Suppressor macrophage treated with lipopolysaccharide for 4 hours (primary cell): ENCODE measurements around the gene TESMIN.

Source experiments
- DNase-seq: peaks from one replicate; pipeline ENCODE4 v3.0.0-alpha.2; 2020

TESMIN gene

GRCh38 chr11:68751331-68751856 lies at the start of gene TESMIN:
Gene TESMIN (minus strand): TSS chr11:68751520. CDS start chr11:68750660, 860 bp downstream.
- peak; percentile 91 for DNase-seq

DNA sequence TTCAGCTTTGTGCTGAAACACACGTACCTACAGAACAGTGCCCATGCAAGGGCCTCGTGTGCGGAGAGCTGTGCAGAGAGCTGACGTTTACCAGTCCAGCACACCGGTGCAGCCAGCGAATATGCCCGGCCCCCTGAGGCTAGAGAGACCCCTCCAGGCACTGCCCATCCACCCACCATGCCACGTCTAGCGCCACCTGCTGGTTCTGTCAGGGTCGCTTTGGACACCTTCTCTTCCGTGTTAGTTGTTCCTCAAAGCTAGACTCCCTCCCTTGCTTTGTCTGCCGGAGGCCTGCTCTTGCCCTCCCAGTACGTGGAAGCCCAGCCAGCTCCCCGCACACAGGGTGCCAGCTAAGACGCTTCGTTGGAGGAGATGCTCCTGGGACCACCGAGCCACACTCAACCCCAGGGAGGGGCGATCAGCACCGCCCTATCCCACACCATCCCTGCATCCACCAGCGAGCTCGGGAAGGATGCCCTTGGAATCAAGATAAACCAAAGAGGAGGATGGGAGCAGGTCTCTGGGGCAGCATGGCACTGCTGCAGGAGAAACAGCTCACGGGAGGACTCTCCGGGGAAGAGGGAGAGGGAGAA lies 47.0 kb upstream of the TESMIN start:
- DNase-seq, result peak; percentile 63

GRCh38 chr11:68796801-68797200 lies 45.5 kb upstream of the TESMIN start:
- DNase-seq, result no peak

GRCh38 chr11:68792400-68792966 lies 41.2 kb upstream of the TESMIN start:
- no peak for DNase-seq

- no peak for DNase-seq
Measured at GRCh38 chr11:68784653-68785052, 33.3 kb upstream of the TESMIN start.

DNA sequence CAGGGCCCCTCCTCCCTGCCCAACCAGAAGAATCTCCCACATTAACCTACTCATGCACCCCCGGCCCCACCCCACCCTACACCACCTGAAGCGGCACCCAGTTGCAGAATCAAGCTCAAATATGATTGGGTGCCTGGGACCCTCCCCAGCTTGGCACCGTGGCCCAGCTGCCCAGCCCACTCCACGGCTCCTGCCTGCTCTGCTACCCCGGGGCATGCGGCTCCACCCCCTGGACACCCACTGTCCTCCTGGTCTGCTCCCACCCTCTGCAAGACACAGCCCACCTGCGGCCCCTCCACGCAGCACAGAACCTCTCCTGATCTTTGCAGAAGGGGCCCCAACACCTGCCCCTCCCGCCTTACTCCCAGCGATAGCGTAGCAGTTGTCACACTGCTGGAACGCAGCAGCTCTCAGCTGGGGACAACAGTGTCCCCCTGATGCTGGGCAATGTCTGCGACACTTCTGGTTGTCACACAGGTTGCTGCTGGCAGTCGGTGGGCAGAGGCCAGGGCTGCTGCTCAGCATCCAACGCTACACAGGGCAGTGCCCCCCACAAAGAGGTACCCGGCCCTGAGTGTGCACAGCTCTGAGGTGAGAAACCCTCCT lies 32.0 kb upstream of the TESMIN start:
- DNase-seq, result no peak

DNA sequence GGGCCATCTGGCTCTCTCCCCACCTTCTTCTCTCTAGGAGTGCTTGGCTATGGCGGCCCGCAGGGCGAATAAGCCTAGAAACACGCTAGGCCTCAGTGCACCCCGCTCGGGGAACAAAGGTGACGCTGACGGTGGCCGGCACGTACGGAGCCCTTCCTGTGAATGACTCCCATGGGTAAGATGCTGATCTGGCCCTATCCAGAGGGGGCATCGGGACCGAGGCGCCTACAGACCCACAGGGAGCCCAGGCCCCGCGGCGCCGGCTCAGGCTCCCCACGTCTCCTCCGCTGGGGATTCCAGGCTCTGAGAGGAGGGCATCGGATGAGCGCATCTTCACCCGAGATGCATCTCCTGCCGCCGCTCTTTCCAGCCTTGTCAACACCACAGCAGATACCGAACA lies 31.4 kb upstream of the TESMIN start:
- no peak for DNase-seq

DNA sequence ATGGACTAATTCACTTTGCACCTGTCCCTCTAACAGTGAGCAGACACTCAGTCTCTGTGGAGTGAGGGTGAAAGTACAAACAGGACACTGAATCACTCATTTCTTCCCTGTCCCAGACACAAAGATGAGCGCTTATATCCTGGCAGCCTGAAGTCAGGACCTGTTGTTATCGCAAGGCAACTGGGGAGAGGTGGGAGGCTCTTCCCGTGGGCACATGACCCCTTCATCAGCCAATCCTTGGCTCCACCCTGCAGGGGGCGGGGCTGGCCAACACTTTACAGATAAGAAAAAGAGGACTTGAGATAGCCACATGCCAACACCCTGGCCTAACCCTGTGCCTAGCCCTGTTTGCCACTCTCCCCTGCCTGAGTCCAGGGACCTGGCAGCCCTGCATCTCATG lies 29.5 kb upstream of the TESMIN start:
- no peak for DNase-seq

DNA sequence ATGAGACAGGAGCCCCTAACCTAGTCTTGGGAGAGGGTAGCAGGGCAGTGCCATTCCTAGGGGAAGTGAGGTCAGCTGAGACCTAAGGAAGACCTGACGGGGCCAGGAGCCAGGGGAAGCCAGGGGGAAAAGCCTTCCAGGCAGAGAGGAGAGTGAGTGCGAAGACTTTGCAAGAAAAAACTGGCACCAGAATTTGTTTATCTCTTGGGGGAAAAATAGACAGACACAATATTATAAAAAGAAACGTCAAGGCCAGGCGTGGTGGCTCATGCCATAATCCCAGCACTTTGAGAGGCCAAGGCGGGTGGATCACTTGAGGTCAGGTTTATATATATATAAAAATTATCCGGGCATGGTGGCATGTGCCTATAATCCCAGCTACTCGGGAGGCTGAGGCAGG lies 26.9 kb upstream of the TESMIN start:
- DNase-seq, result no peak

DNA sequence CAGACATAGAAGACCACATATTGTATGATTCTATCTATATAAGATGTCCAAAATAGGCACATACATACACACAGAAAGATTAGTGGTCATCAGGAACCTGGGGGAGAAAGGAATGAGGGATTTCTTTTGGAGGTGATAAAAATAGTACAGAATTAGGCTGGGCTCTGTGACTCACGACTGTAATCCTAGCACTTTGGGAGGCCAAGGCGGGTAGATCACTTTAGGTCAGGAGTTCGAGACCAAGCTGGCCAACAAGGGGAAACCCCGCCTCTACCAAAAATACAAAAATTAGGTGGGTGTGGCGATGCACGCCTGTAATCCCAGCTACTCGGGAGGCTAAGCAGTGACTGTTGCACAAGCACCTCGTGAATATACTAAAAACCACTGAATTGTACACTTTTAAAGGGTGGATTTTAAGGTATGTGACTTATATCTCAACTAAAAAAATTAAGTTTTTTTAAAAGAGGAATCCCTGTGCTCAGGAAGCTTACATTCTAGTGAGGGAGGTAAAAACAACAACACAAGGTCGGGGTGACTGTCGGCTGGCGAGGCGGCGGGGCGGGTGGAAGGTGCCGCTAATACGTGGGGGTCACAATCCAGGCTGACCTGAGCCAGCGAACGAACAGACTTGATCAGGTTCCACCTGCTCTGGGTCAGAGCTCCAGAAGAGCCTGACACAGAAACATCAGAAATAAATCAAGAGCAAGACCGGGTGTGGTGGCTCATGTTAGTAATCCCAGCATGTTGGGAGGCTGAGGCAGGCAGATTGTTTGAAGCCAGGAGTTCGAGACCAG lies 25.3 kb upstream of the TESMIN start:
- no peak for DNase-seq

DNA sequence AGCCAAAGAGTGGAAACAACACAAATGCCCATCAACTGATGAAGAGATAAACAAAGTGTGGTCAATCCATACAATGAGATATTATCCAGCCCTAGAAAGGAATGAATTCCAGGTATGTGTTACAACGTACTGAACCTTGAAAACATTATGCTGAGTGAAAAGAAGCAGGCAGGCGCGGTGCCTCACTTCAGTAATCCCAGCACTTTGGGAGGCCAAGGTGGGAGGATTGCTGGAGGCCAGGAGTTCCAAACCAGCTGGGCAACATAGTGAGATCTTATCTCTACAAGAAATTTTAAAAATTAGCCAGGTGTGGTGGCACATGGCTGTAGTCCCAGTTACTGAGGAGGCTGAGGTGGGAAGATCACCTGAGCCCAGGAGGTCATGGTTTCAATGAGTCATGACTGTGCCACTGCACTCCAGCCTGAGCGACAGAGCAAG lies 24.6 kb upstream of the TESMIN start:
- DNase-seq, result no peak

- no peak for DNase-seq
Measured at GRCh38 chr11:68774194-68774585, 22.9 kb upstream of the TESMIN start.

GRCh38 chr11:68773521-68774193 lies 22.3 kb upstream of the TESMIN start:
- no peak for DNase-seq

DNA sequence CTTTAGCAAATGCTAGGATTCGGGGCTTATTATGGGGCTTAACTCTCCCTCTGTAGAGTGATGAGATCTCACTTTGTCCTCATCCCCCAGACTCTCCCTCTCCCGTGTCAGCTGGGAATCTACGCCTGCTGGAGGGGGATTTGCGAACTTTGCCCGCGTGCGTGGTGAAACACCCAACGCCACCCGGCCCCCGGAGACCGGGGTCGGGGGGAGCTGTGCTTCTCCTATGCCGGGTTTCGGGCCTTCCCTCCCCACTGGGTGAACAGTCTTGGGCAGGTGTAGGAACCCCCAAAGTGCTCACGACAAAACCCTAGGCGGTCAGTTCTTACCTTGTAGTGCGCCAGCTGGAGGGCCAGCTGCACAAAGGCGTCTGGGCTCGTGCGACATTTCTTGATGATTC lies 21.6 kb upstream of the TESMIN start:
- no peak for DNase-seq

- DNase-seq, result no peak
Measured at GRCh38 chr11:68770781-68771180, 19.5 kb upstream of the TESMIN start.

GRCh38 chr11:68767672-68768071 lies 16.4 kb upstream of the TESMIN start:
- DNase-seq, result no peak

- DNase-seq, result no peak
Measured at GRCh38 chr11:68766786-68767185, 15.5 kb upstream of the TESMIN start.

DNA sequence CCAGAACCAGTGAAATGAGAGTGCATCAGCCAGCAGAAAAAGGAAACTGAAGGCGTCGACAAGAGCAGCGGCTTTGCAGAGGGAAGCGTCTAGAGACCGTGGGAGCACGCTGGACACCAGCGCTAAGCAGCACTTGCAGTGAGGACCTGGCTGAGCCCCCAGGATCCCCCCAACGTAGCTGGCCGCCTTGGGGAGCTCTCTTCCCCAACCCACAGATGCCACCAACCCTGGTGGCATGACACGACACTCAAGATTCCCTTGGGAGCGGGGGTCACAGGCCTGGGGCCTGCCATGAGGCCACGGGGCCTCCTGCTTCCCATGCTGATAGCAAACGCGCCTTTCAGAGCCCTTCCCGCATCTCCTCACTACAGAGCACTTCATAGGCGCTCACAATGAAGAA lies 13.4 kb upstream of the TESMIN start:
- no peak for DNase-seq

- DNase-seq, result no peak
Measured at GRCh38 chr11:68763926-68764657, 12.8 kb upstream of the TESMIN start.

DNA sequence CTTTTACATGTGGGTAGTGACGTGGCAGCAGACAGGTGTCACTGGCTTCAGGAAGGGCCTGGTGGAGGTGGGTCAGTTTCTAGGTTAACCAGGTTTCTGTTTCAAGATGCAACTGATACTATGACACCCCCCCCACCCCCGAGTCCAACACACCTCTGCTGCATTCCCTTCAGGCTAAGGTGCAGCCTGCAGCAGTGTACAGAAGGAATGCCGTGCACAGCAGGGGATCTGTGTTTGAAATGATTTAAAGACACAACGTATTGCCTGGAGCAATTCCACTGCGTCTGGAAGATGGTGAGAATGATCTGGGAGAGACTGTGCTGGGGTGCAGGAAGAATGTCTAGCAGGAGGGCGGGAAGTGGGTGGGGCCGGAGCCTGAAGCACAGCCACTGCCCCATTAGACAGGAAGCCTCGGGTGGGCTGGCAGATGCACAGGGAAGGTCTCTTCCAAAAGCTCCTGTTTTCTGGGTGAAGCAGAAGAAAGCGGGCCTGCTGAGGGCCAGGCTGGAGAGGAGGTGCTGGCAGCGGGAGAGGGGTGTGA lies 11.9 kb upstream of the TESMIN start:
- no peak for DNase-seq

DNA sequence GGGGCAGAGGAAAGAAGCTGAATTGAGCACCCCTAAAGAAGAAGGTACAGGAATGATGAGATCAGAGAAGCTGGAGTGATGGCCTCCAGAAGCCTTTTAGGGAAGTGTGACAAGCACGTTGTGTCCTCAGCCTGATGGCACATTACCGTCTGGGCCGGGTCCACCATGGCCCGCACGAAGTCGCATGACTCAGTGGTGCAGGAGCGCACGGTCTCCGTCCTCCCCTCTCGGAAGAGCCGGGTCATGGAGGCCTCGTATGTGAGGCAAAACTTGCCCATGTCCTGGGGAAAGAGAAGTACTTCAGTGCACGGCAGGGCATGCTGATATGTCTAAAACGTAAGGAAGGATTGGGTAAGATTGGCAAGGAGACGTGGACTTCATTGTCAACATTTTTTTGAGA lies 11.2 kb upstream of the TESMIN start:
- no peak for DNase-seq

DNA sequence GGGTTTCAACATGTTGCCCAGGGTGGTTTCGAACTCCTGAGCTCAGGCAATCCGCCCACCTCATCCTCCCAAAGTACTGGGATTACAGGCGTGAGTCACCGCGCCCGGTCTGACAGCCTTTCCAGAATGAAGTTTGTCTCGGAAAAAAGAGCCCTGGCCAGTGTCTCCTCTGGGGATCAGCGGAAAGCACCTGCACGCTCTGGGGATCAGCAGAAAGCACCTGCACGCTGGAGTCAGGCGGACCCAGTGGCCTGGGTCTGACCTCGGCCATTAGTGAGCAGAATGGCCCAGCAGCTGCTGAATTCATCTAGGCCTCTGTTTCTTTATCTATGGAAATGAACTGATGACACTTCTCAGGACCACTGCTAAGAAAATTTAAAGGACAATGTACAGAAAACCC lies 10.5 kb upstream of the TESMIN start:
- DNase-seq, result no peak
